HEK293 (cell line): ENCODE data around the gene ARHGEF2.

Source experiments
- CTCF ChIA-PET: fragments of 350-600 bp; formaldehyde crosslinking; extraction: SDS; loops from one replicate; lab custom pipeline; 2021; ENCODE audit warnings: antibody characterized with exemption; lab: Yijun Ruan, JAX
- POLR2A ChIA-PET: fragments of 300-600 bp; formaldehyde crosslinking; extraction: SDS; loops from one replicate; lab custom pipeline; 2020; ENCODE audit warnings: antibody characterized with exemption, inconsistent platforms; lab: Yijun Ruan, JAX
- H3K27ac ChIP-seq: fragments of 200-500 bp; sonication (Bioruptor generic); 2 replicates; pipeline ENCODE4 v1.5.1; 2014; ENCODE audit warnings: low read depth, low read length, control low read depth, inconsistent platforms; ENCODE audit errors: extremely low read depth
- H3K36me3 ChIP-seq, 2 experiments: fragments of 200-500 bp in 1 of 2; sonication (Bioruptor generic) in 1 of 2; 1 replicate in 1 of 2; 2 replicates in 1 of 2; pipeline ENCODE4 v1.5.1; 2014 to 2017; ENCODE audit warnings: inconsistent platforms in 2 of 2, low read length in 2 of 2; ENCODE audit not compliant: control insufficient read depth in 2 of 2, insufficient read depth in 1 of 2
- H3K4me1 ChIP-seq: fragments of 200-500 bp; sonication (Bioruptor generic); 2 replicates; pipeline ENCODE4 v1.5.1; 2014; ENCODE audit warnings: mild to moderate bottlenecking, low read length, inconsistent platforms; ENCODE audit not compliant: control insufficient read depth, insufficient read depth
- H3K4me3 ChIP-seq: 2 replicates; pipeline ENCODE4 v1.5.1; 2011; ENCODE audit warnings: low read depth, mild to moderate bottlenecking, control low read depth, low read length, moderate library complexity
- H3K9me3 ChIP-seq: fragments of 200-500 bp; sonication (Bioruptor generic); 2 replicates; pipeline ENCODE4 v1.5.1; 2014; ENCODE audit warnings: low read depth, low read length, inconsistent platforms; ENCODE audit not compliant: control insufficient read depth, insufficient read depth
- GFI1B ChIP-seq: fragments of 450-650 bp; formaldehyde crosslinking; IDR thresholded peaks from 2 replicates; pipeline ENCODE4 v1.5.1; 2016; ENCODE audit warnings: missing biosample characterization, missing genetic modification characterization
- HOXA7 ChIP-seq: sonication (generic); formaldehyde crosslinking; IDR thresholded peaks from 2 replicates; pipeline ENCODE4 v1.8.1; 2022; ENCODE audit warnings: missing genetic modification reagents, borderline replicate concordance
- MEIS1 ChIP-seq: sonication (generic); formaldehyde crosslinking; IDR thresholded peaks from 2 replicates; pipeline ENCODE4 v1.8.1; 2022; ENCODE audit warnings: missing genetic modification reagents, mild to moderate bottlenecking, borderline replicate concordance
- MZF1 ChIP-seq: fragments of 450-650 bp; formaldehyde crosslinking; IDR thresholded peaks from 2 replicates; pipeline ENCODE4 v1.5.1; 2017; ENCODE audit warnings: missing biosample characterization, missing genetic modification characterization, borderline replicate concordance
- ZBTB10 ChIP-seq: fragments of 450-650 bp; formaldehyde crosslinking; IDR thresholded peaks from 2 replicates; pipeline ENCODE4 v1.5.1; 2016; ENCODE audit warnings: missing biosample characterization, missing genetic modification characterization
- ZBTB8A ChIP-seq: fragments of 450-650 bp; formaldehyde crosslinking; IDR thresholded peaks from 2 replicates; pipeline ENCODE4 v1.5.1; 2016; ENCODE audit warnings: missing biosample characterization, missing genetic modification characterization
- ZNF121 ChIP-seq: fragments of 450-650 bp; formaldehyde crosslinking; IDR thresholded peaks from 2 replicates; pipeline ENCODE4 v1.5.1; 2016; ENCODE audit warnings: missing biosample characterization, missing genetic modification characterization
- ZNF133 ChIP-seq: fragments of 450-650 bp; formaldehyde crosslinking; IDR thresholded peaks from 2 replicates; pipeline ENCODE4 v1.5.1; 2016; ENCODE audit warnings: missing biosample characterization, missing genetic modification characterization
- ZNF140 ChIP-seq: fragments of 450-650 bp; formaldehyde crosslinking; IDR thresholded peaks from 2 replicates; pipeline ENCODE4 v1.5.1; 2016; ENCODE audit warnings: missing biosample characterization, missing genetic modification characterization
- ZNF23 ChIP-seq: fragments of 450-650 bp; formaldehyde crosslinking; IDR thresholded peaks from 2 replicates; pipeline ENCODE4 v1.5.1; 2016; ENCODE audit warnings: missing biosample characterization, missing genetic modification characterization, borderline replicate concordance
- ZNF350 ChIP-seq: fragments of 450-650 bp; formaldehyde crosslinking; IDR thresholded peaks from 2 replicates; pipeline ENCODE4 v1.5.0; 2017; ENCODE audit warnings: missing biosample characterization, mild to moderate bottlenecking, missing genetic modification characterization
- ZNF366 ChIP-seq: fragments of 450-650 bp; formaldehyde crosslinking; conservative IDR thresholded peaks from 2 replicates; pipeline ENCODE4 v1.5.1; 2016; ENCODE audit warnings: missing biosample characterization, missing genetic modification characterization
- ZNF404 ChIP-seq: fragments of 450-650 bp; formaldehyde crosslinking; IDR thresholded peaks from 2 replicates; pipeline ENCODE4 v1.5.1; 2017; ENCODE audit warnings: missing biosample characterization, missing genetic modification characterization
- ZNF521 ChIP-seq: fragments of 450-650 bp; formaldehyde crosslinking; IDR thresholded peaks from 2 replicates; pipeline ENCODE4 v1.5.1; 2017; ENCODE audit warnings: missing biosample characterization, mild to moderate bottlenecking, missing genetic modification characterization
- ZNF529 ChIP-seq: fragments of 450-650 bp; formaldehyde crosslinking; IDR thresholded peaks from 2 replicates; pipeline ENCODE4 v1.5.1; 2017; ENCODE audit warnings: missing genetic modification characterization, missing biosample characterization; ENCODE audit not compliant: insufficient replicate concordance
- ZNF549 ChIP-seq: fragments of 450-650 bp; IDR thresholded peaks from 2 replicates; pipeline ENCODE4 v1.5.1; 2018; ENCODE audit warnings: missing biosample characterization, missing genetic modification characterization, mild to moderate bottlenecking, inconsistent platforms, moderate library complexity
- ZXDB ChIP-seq: fragments of 450-650 bp; formaldehyde crosslinking; IDR thresholded peaks from 2 replicates; pipeline ENCODE4 v1.5.1; 2016; ENCODE audit warnings: missing biosample characterization, missing genetic modification characterization
- TF ChIP-seq, protein P1 (sequence below): fragments of 450-650 bp; formaldehyde crosslinking; IDR thresholded peaks from 2 replicates; pipeline ENCODE4 v1.5.1; 2016; ENCODE audit warnings: missing biosample characterization, missing genetic modification characterization, low read depth
- TF ChIP-seq, protein P2 (sequence below): fragments of 450-650 bp; formaldehyde crosslinking; IDR thresholded peaks from 2 replicates; pipeline ENCODE4 v1.5.1; 2016; ENCODE audit warnings: missing biosample characterization, missing genetic modification characterization
- TF ChIP-seq, protein P3 (sequence below): fragments of 450-650 bp; formaldehyde crosslinking; IDR thresholded peaks from 2 replicates; pipeline ENCODE4 v1.5.1; 2017; ENCODE audit warnings: missing biosample characterization, missing genetic modification characterization

ARHGEF2 gene

GRCh38 chr1:155932081-155932480, 46.3 kb downstream of the ARHGEF2 start:
- ChIA-PET POLR2A (interaction anchor here (1.2 to 3.4 kb wide), 5 partner anchors 9 to 44 kb away, joined by 4 to 21 read pairs (median 6); partner anchors contain the start of gene RXFP4), CTCF (interaction anchor here (0.7 to 1.9 kb wide), 9 partner anchors 9 to 722 kb away, joined by 3 to 8 read pairs (median 3); no protein-coding TSS in a partner anchor)
- H3K27ac ChIP-seq = no peak overlapping the region
- H3K36me3 ChIP-seq = peaks cover 53 to 68% of the 10 kb centered on the region in 2 experiments
- H3K9me3 ChIP-seq = no peaks in the 10 kb centered on the region
- H3K4me1 ChIP-seq = no peaks in the 10 kb centered on the region; the same call in none of the 2 replicates
- H3K4me3 ChIP-seq = no peak overlapping the region; the same call in 1 of the 2 replicates
- no peak for TF ChIP-seq ZNF23
- no peak for TF ChIP-seq ZNF133 (tag by site-specific recombination)
- TF ChIP-seq HOXA7 (CRISPR knock-in tag) = no peak
- TF ChIP-seq ZNF549 (tag by site-specific recombination) = no peak
- TF ChIP-seq, protein P1, sequence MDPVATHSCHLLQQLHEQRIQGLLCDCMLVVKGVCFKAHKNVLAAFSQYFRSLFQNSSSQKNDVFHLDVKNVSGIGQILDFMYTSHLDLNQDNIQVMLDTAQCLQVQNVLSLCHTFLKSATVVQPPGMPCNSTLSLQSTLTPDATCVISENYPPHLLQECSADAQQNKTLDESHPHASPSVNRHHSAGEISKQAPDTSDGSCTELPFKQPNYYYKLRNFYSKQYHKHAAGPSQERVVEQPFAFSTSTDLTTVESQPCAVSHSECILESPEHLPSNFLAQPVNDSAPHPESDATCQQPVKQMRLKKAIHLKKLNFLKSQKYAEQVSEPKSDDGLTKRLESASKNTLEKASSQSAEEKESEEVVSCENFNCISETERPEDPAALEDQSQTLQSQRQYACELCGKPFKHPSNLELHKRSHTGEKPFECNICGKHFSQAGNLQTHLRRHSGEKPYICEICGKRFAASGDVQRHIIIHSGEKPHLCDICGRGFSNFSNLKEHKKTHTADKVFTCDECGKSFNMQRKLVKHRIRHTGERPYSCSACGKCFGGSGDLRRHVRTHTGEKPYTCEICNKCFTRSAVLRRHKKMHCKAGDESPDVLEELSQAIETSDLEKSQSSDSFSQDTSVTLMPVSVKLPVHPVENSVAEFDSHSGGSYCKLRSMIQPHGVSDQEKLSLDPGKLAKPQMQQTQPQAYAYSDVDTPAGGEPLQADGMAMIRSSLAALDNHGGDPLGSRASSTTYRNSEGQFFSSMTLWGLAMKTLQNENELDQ = no peak

GRCh38 chr1:155931332-155932038, 46.9 kb downstream of the ARHGEF2 start:
- no peaks in the 10 kb centered on the region; the same call in none of the 2 replicates for H3K4me1 ChIP-seq
- H3K9me3 ChIP-seq = no peaks in the 10 kb centered on the region
- ChIA-PET CTCF (interaction anchor here (1.0 to 1.9 kb wide), 7 partner anchors 10 to 199 kb away, joined by 3 to 8 read pairs (median 5); no protein-coding TSS in a partner anchor), POLR2A (interaction anchor here (0.7 to 3.4 kb wide), 7 partner anchors 9 to 45 kb away, joined by 3 to 21 read pairs (median 6); partner anchors contain the start of gene RXFP4)
- no peak overlapping the region for H3K4me3 ChIP-seq
- peaks cover 57 to 74% of the 10 kb centered on the region in 2 experiments for H3K36me3 ChIP-seq
- 0 out of 2 replicates have a peak overlapping the region, but pooled peaks have one; percentile 11 for H3K27ac ChIP-seq
- TF ChIP-seq ZNF140 (tag by site-specific recombination) (no peak), ZNF529 (no peak), ZBTB8A (tag by site-specific recombination) (no peak), ZNF350 (tag by site-specific recombination) (no peak), ZNF404 (no peak), ZXDB (no peak), ZNF366 (tag by site-specific recombination) (peak; percentile 33; the same call in 1 of the 2 replicates), MZF1 (tag by site-specific recombination) (no peak), ZNF121 (tag by site-specific recombination) (0 out of 2 replicates have a peak, but pooled peaks have one; percentile 28), GFI1B (tag by site-specific recombination) (no peak), MEIS1 (no peak), ZBTB10 (tag by site-specific recombination) (no peak), ZNF521 (tag by site-specific recombination) (no peak)
- TF ChIP-seq, protein P2, sequence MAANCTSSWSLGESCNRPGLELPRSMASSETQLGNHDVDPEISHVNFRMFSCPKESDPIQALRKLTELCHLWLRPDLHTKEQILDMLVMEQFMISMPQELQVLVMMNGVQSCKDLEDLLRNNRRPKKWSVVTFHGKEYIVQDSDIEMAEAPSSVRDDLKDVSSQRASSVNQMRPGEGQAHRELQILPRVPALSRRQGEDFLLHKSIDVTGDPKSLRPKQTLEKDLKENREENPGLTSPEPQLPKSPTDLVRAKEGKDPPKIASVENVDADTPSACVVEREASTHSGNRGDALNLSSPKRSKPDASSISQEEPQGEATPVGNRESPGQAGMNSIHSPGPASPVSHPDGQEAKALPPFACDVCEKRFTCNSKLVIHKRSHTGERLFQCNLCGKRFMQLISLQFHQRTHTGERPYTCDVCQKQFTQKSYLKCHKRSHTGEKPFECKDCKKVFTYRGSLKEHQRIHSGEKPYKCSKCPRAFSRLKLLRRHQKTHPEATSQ (tag by site-specific recombination) = no peak
- TF ChIP-seq, protein P1 = no peak
- TF ChIP-seq, protein P3, sequence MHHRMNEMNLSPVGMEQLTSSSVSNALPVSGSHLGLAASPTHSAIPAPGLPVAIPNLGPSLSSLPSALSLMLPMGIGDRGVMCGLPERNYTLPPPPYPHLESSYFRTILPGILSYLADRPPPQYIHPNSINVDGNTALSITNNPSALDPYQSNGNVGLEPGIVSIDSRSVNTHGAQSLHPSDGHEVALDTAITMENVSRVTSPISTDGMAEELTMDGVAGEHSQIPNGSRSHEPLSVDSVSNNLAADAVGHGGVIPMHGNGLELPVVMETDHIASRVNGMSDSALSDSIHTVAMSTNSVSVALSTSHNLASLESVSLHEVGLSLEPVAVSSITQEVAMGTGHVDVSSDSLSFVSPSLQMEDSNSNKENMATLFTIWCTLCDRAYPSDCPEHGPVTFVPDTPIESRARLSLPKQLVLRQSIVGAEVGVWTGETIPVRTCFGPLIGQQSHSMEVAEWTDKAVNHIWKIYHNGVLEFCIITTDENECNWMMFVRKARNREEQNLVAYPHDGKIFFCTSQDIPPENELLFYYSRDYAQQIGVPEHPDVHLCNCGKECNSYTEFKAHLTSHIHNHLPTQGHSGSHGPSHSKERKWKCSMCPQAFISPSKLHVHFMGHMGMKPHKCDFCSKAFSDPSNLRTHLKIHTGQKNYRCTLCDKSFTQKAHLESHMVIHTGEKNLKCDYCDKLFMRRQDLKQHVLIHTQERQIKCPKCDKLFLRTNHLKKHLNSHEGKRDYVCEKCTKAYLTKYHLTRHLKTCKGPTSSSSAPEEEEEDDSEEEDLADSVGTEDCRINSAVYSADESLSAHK (tag by site-specific recombination) = no peak
